ENCODE data around the gene UNC13A.

- TF ChIP-seq TAF1 (IDR thresholded peaks at IDR 0.05; ENCODE audit: low read depth, low read length) (no peak), EP300 (IDR thresholded peaks at IDR 0.05; ENCODE audit: borderline replicate concordance in 1 of 2, low read depth in 2 of 2, low read length in 2 of 2) (no peak), TEAD4 (IDR thresholded peaks at IDR 0.05; ENCODE audit: low read depth, low read length) (no peak), CREB1 (IDR thresholded peaks at IDR 0.05) (no peak), POLR2A (IDR thresholded peaks at IDR 0.05; ENCODE audit: control extremely low read depth in 1 of 2, low read depth in 2 of 2, low read length in 2 of 2) (no peak), CEBPB (IDR thresholded peaks at IDR 0.05; ENCODE audit: low read depth, low read length) (no peak), EZH2 (IDR thresholded peaks at IDR 0.05; ENCODE audit: low read depth, low read length, severe bottlenecking) (no peak), CTCF (IDR thresholded peaks at IDR 0.05; ENCODE audit: control extremely low read depth in 1 of 3, insufficient read depth in 1 of 3, low read depth in 1 of 3, low read length in 3 of 3) (no peak), RFX5 (IDR thresholded peaks at IDR 0.05; ENCODE audit: borderline replicate concordance, low read depth, low read length) (no peak), SUZ12 (IDR thresholded peaks at IDR 0.05; ENCODE audit: low read length) (no peak), ZNF274 (IDR thresholded peaks at IDR 0.05; ENCODE audit: borderline replicate concordance, extremely low read depth, low read length) (no peak), MAX (IDR thresholded peaks at IDR 0.05) (no peak), USF2 (IDR thresholded peaks at IDR 0.05; ENCODE audit: low read length) (no peak)
Measured at GRCh38 chr19:17615889-17616685, 72.1 kb downstream of the UNC13A start.
